Measurements from ENCODE around the gene ETV4. TPM values are rescaled to one million over a fixed set of nuclear protein-coding genes. Genes with fewer than 3 reads are reported as not detected.

ETV4 gene
- total RNA-seq, 3 donors from 2014 or later = 2.0 to 2.9 TPM; not detected in 1

- H3K27ac ChIP-seq = no peak overlapping the region
- intact Hi-C loops (cut with DNase I; ENCODE audit: low total_unique reads) = no loop called here
- no peak for DNase-seq (ENCODE audit: low spot score in 2 of 2)
- H3K36me3 ChIP-seq = no peaks in the 10 kb centered on the region
- no peaks in the 10 kb centered on the region for H3K4me1 ChIP-seq
- H3K9me3 ChIP-seq = no peaks in the 10 kb centered on the region
- TF ChIP-seq POLR2AphosphoS5 (IDR thresholded peaks at IDR 0.05) = no peak
- TF ChIP-seq POLR2A (IDR thresholded peaks at IDR 0.05) = no peak
- no peak for TF ChIP-seq CTCF (IDR thresholded peaks at IDR 0.05)
- no peaks in the 10 kb centered on the region for H3K27me3 ChIP-seq
- no peak overlapping the region for H3K4me3 ChIP-seq
Observed at GRCh38 chr17:43556292-43556691, 10.2 kb upstream of the ETV4 start.

GRCh38 chr17:43554857-43555256 is 8.7 kb upstream of the ETV4 start:
- intact Hi-C loops (cut with DNase I; ENCODE audit: low total_unique reads) = loop anchor here (5.0 kb wide), 1 partner anchor 518 kb away; no protein-coding TSS in a partner anchor
- no peak for DNase-seq (ENCODE audit: low spot score in 2 of 2)
- H3K9me3 ChIP-seq = no peaks in the 10 kb centered on the region
- TF ChIP-seq CTCF (IDR thresholded peaks at IDR 0.05) (no peak), POLR2AphosphoS5 (IDR thresholded peaks at IDR 0.05) (no peak), POLR2A (IDR thresholded peaks at IDR 0.05) (no peak)
- no peaks in the 10 kb centered on the region for H3K27me3 ChIP-seq
- H3K36me3 ChIP-seq = no peaks in the 10 kb centered on the region
- no peak overlapping the region for H3K27ac ChIP-seq
- no peaks in the 10 kb centered on the region for H3K4me1 ChIP-seq
- H3K4me3 ChIP-seq = no peak overlapping the region

GRCh38 chr17:43553573-43553972 is 7.4 kb upstream of the ETV4 start:
- no peak for TF ChIP-seq CTCF (IDR thresholded peaks at IDR 0.05)
- TF ChIP-seq POLR2A (IDR thresholded peaks at IDR 0.05) = no peak
- no peak for TF ChIP-seq POLR2AphosphoS5 (IDR thresholded peaks at IDR 0.05)
- H3K36me3 ChIP-seq = no peaks in the 10 kb centered on the region

GRCh38 chr17:43552229-43552837 is 6.2 kb upstream of the ETV4 start:
- intact Hi-C loops (cut with DNase I; ENCODE audit: low total_unique reads) = loop anchor here (5.0 kb wide), 1 partner anchor 515 kb away; no protein-coding TSS in a partner anchor
- H3K27ac ChIP-seq = no peak overlapping the region

More at GRCh38 chr17:43553573-43553972, 7.4 kb upstream of the ETV4 start:
- Histone ChIP-seq H3K27ac (no peak overlapping the region), H3K4me1 (no peaks in the 10 kb centered on the region), H3K9me3 (no peaks in the 10 kb centered on the region), H3K4me3 (no peak overlapping the region), H3K27me3 (no peaks in the 10 kb centered on the region)
- DNase-seq (ENCODE audit: low spot score in 2 of 2) = no peak
- intact Hi-C loops (cut with DNase I; ENCODE audit: low total_unique reads) = loop anchor here (5.0 kb wide), 1 partner anchor 516 kb away; no protein-coding TSS in a partner anchor

More at GRCh38 chr17:43552229-43552837, 6.2 kb upstream of the ETV4 start:
- H3K27me3 ChIP-seq = no peaks in the 10 kb centered on the region
- DNase-seq (ENCODE audit: low spot score in 2 of 2) = no peak
- no peaks in the 10 kb centered on the region for H3K36me3 ChIP-seq
- H3K4me1 ChIP-seq = no peaks in the 10 kb centered on the region
- no peak for TF ChIP-seq CTCF (IDR thresholded peaks at IDR 0.05)
- TF ChIP-seq POLR2A (IDR thresholded peaks at IDR 0.05) = no peak
- no peak for TF ChIP-seq POLR2AphosphoS5 (IDR thresholded peaks at IDR 0.05)
- no peaks in the 10 kb centered on the region for H3K9me3 ChIP-seq
- H3K4me3 ChIP-seq = no peak overlapping the region

All from breast epithelium (tissue), 4 donors.